Midbrain (tissue), 1 donor: ENCODE measurements around the gene APLP2.
A peak's percentile ranks its signal among the peaks of the same experiment; 100 is the strongest.
"Not testable (repeated sequence)": the region's sequence is repeated elsewhere in the genome, so short reads cannot be mapped to it uniquely, and the experiment has no call there.

Experiments used
- DNase-seq: peaks from one replicate; lab custom pipeline; 2025; lab: John Stamatoyannopoulos, UW

Gene APLP2

DNA sequence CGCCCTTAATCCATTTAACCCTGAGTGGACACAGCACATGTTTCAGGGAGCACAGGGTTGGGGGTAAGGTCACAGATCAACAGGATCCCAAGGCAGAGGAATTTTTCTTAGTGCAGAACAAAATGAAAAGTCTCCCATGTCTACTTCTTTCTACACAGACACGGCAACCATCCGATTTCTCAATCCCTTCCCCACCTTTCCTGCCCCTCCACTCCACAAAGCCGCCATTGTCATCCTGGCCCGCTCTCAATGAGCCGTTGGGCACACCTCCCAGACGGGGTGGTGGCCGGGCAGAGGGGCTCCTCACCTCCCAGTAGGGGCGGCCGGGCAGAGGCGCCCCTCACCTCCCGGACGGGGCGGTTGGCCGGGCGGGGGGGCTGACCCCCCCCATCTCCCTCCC, 20.8 kb downstream of the APLP2 start:
- not testable (repeated sequence) for DNase-seq

- DNase-seq, result not testable (repeated sequence)
Observed at GRCh38 chr11:130091169-130091568, 21.5 kb downstream of the APLP2 start.

GRCh38 chr11:130092661-130093060, 23.0 kb downstream of the APLP2 start:
- no peak for DNase-seq

GRCh38 chr11:130094614-130095013, 24.9 kb downstream of the APLP2 start:
- DNase-seq, result peak; percentile 33

DNA sequence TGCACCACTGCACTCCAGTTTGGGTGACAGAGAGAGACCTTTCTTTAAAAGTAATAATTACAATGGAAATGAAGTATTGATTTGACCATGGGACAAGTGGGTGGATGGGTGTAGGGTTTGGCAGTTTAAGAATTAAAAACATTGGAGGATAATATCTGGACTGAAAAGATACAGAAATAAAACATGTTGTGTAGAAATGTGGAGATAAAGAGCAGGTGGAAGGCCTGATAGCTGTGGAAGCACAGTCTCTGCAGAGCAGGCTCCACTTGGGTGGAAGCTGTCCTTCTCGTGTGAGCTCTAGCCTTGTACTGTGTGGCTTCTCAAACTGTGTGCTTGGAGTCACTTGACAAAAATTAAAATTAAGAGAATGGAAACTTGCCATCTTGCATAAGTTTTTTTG, 25.6 kb downstream of the APLP2 start:
- no peak for DNase-seq

DNA sequence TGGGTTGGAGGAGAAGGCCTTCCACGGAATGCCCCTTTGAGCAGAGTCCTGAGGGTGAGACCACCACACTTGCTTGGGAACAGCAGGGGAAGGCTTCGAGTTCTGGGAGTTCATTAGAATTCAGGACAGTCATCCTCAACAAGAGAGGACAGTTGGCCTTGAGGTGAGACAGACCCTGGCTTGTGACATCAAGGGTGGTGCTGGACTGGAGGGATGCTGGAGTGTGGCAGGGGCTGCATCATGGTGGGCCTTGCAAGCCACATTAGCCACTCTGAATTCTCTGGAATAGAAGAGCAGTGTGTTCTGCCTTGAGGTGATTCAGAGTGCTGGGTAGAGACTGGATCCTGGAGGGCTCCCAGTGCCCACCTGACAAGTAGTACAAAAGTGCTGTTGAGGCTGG, 26.3 kb downstream of the APLP2 start:
- no peak for DNase-seq

GRCh38 chr11:130096823-130097222, 27.1 kb downstream of the APLP2 start:
- no peak for DNase-seq

DNA sequence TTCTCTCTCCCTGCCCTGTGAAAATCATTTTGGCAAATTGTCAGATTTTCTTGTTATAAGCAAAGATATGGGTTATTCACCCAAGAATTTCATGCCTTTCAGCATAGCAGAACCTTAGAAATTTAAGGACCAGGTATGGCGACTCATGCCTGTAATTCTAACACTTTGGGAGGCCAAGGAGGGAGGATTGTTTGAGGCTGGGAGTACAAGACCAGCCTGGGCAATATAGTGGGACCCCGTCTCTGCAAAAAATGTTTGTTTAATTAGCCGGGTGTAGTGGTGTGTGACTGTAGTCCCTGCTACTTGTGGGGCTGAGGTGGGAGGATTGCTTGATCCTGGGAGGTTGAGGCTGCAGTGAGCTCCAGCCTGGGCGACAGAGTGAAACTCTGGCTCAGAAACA, 27.6 kb downstream of the APLP2 start:
- DNase-seq, result no peak

DNA sequence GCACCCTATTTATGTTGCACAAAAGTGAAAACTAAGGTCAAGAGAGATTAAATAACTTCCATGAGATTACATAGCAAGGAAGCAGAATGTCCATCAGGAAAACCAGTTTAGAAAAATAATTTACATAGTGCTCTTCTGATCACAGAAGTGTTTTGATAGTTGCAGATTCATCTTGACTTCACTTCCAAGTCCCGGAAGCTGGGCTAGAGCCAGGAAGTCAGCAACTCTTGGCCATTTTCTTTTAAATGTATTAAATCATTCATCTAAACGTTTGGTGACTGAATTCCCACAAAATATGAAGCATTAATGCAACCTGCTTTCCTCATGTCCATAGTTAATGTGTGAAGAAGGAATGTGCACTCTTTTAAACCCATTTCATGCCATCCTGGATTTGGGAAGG, 29.7 kb downstream of the APLP2 start:
- no peak for DNase-seq

- DNase-seq, result no peak
Observed at GRCh38 chr11:130100381-130101095, 30.8 kb downstream of the APLP2 start.

DNA sequence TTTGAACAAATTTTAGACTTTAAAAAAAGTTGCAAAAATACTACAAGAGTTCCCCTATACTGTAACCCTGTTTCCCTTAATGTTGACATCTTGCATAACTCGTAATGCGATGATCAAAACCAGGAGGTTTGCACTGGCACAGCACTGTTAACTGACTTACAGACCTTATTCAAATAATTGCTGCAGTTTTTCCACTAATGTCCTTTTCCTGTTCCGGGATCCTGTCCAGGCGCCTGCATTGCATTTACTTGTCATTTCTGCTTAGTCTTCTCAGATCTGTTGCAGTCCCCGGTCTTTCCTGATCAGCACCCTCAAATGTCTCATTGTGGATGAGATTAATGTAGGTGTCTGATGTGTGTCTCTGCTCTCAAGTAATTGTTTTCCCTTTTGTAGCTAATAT, 32.0 kb downstream of the APLP2 start:
- no peak for DNase-seq

GRCh38 chr11:130102301-130103249, 32.9 kb downstream of the APLP2 start:
- no peak for DNase-seq

DNA sequence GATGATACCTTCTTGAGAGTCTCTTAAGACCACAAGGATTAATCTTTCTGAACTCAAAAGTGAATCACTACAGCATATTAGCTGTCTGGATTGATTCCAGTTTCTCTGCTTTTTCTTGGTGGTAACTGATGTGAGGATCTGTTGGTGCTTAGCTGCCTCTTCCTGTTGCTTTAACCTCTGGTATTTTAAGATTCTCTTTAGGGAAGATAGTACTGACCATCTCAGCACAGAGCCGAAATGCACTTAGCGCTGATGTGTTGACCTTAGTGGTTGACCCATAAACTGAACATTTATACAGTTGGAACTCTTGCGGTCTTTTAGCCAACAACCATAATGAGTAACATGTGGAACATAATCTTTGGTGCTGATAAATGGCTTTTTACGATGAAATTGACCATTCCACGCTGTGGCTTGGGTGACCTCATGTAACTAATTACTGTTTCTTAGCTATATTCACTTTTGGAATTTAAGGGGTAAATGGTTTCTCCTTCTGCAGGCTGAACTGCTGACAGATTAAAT, 33.7 kb downstream of the APLP2 start:
- peak; percentile 10 for DNase-seq

- no peak for DNase-seq
Observed at GRCh38 chr11:130106381-130106780, 36.7 kb downstream of the APLP2 start.

GRCh38 chr11:130108671-130109070, 39.0 kb downstream of the APLP2 start:
- DNase-seq, result not testable (repeated sequence)

- no peak for DNase-seq
Observed at GRCh38 chr11:130109386-130109785, 39.7 kb downstream of the APLP2 start.

DNA sequence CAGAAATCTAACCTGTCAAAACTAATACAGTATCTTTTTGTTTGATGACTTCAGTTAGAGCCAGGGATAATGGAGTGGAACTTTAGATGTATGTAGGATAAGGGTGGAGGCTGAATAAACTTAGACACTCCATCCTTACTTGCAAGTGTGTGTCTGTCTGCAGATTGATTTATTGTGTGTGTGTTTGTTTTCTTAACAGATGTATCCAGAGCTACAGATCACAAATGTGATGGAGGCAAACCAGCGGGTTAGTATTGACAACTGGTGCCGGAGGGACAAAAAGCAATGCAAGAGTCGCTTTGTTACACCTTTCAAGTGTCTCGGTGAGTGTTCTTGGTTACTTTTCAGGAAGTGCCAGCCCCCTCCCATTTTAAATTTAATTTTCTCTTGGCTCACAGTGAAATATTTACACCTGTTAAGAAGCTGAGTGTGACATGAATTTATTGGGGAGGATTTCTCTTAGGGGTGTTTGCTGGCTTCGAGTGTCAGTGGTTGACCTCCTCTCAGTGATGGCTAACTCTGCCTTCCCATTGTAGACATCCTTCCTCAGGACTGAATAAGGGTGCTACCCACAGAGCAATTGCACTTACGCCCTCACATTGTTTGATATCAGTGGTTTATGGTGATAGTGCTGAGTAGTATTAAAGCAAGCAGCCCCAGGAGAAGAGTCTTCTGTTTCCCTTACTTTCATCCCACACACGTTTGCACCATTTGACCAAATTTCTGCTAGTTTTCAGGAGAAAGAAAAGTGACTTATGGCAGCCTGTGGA, 40.8 kb downstream of the APLP2 start:
- DNase-seq, result no peak

DNA sequence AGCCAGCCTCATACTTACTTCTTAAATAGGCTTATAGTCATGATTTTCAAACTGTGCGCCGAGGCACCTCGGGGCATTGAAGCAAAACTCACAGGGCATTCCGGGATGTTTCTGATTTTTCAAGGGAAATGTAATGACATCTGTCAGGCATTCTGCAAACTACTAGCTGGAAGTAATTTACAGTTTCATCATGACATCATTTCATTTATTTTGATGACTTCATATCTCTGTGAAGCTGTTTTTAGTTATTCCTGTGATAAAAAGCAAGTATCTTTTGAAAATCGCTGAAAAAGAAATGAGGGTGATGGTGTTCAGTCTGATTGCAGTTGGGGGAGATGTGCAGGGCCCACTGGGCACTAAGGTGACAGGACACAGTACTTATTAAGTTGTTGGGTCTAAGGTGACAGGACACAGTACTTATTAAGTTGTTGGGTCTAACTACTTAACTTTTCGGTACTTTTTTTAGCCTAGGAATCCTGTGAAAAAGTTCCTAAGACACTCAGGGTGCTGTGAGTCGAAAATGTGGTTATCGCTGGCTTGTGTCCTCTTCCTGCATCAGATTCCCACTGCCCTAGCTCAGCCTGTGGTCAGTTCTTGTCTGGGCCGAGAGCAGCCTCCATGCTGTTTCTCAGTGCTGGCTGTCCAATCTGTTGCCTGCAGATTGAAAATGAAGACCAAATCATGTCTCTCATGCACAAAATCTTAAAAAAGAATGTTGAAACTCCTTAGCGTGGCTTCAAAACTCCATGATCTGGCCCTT, 42.6 kb downstream of the APLP2 start:
- no peak for DNase-seq

GRCh38 chr11:130114281-130114680, 44.6 kb downstream of the APLP2 start:
- DNase-seq, result no peak

- no peak for DNase-seq
Observed at GRCh38 chr11:130114726-130115125, 45.0 kb downstream of the APLP2 start.

- DNase-seq, result no peak
Observed at GRCh38 chr11:130115218-130115617, 45.5 kb downstream of the APLP2 start.
